HepG2 (cell line): ENCODE measurements around the gene ADAMTS17. TPM values are rescaled to one million over a fixed set of nuclear protein-coding genes. Genes with fewer than 3 reads are reported as not detected.
A peak's percentile ranks its signal among the peaks of the same experiment; 100 is the strongest.

Experiments
- ATRX ChIP-seq: sonication (generic); formaldehyde crosslinking; IDR thresholded peaks from 2 replicates; pipeline ENCODE4 v1.4.0; 2020; ENCODE audit warnings: missing genetic modification reagents, borderline replicate concordance
- ETV5 ChIP-seq: IDR thresholded peaks from 2 replicates; pipeline ENCODE4 v1.6.1; 2018; ENCODE audit warnings: missing biosample characterization, missing genetic modification reagents, inconsistent platforms, borderline replicate concordance
- KMT2A ChIP-seq: sonication (generic); formaldehyde crosslinking; IDR thresholded peaks from 2 replicates; pipeline ENCODE4 v1.4.0; 2020; ENCODE audit warnings: missing genetic modification reagents
- NFE2L1 ChIP-seq: sonication (generic); formaldehyde crosslinking; IDR thresholded peaks from 2 replicates; pipeline ENCODE4 v1.4.0; 2020; ENCODE audit warnings: missing genetic modification reagents, mild to moderate bottlenecking, borderline replicate concordance
- NRL ChIP-seq: sonication (generic); formaldehyde crosslinking; IDR thresholded peaks from 2 replicates; pipeline ENCODE4 v1.5.0; 2020; ENCODE audit warnings: missing genetic modification reagents, mild to moderate bottlenecking, moderate library complexity, borderline replicate concordance
- RFXAP ChIP-seq: sonication (generic); formaldehyde crosslinking; IDR thresholded peaks from 2 replicates; pipeline ENCODE4 v1.4.0; 2020; ENCODE audit warnings: missing genetic modification reagents, borderline replicate concordance
- SRSF9 ChIP-seq: fragments of 200-400 bp; formaldehyde crosslinking; IDR thresholded peaks from 2 replicates; pipeline ENCODE4 v1.6.1; 2018; ENCODE audit warnings: borderline replicate concordance, mild to moderate bottlenecking, low read depth, low read length; ENCODE audit not compliant: insufficient read depth, poor library complexity, severe bottlenecking
- ZNF292 ChIP-seq: sonication (generic); formaldehyde crosslinking; IDR thresholded peaks from 2 replicates; pipeline ENCODE4 v1.8.1; 2022; ENCODE audit warnings: mild to moderate bottlenecking, low read depth, missing genetic modification reagents, borderline replicate concordance
- polyA plus RNA-seq, 8 experiments: library from polyadenylated mRNA; depleted of rRNA in 3 of 8; stranded (reverse) in 7 of 8; unstranded in 1 of 8; fragments of >200 nt; fragmentation: Illumina TruSeq in 4 of 8; extraction: Trizol in 4 of 8; gene quantifications; 2 replicates each; pipeline versions ENCODE4 v1.2.1 to v1.2.3, GENCODE V29; 2011 to 2016; ENCODE audit warnings: low read depth in 4 of 8, missing spikeins in 1 of 8, mixed read lengths in 1 of 8; ENCODE audit not compliant: insufficient read depth in 1 of 8
- total RNA-seq, 5 experiments: library from RNA; depleted of rRNA; stranded (reverse); fragments of >200 nt; fragmentation: Illumina TruSeq; extraction: Trizol; gene quantifications; 2 replicates each; pipeline ENCODE4 v1.2.3, GENCODE V29; 2016; ENCODE audit warnings: low read depth in 1 of 5
- TF ChIP-seq, protein P1 (sequence below): sonication (generic); formaldehyde crosslinking; IDR thresholded peaks from 2 replicates; pipeline ENCODE4 v1.5.0; 2020; ENCODE audit warnings: mild to moderate bottlenecking, missing genetic modification reagents
- TF ChIP-seq, protein P2 (sequence below): sonication (generic); formaldehyde crosslinking; IDR thresholded peaks from 2 replicates; pipeline ENCODE4 v1.4.0; 2020; ENCODE audit warnings: mild to moderate bottlenecking, missing genetic modification reagents, borderline replicate concordance
- TF ChIP-seq, protein P3 (sequence below): sonication (generic); formaldehyde crosslinking; IDR thresholded peaks from 2 replicates; pipeline ENCODE4 v1.5.1; 2020; ENCODE audit warnings: mild to moderate bottlenecking, missing genetic modification reagents, borderline replicate concordance
- TF ChIP-seq, protein P4 (sequence below): IDR thresholded peaks from 2 replicates; pipeline ENCODE4 v1.6.1; 2016; ENCODE audit warnings: missing compliant biosample characterization, missing genetic modification reagents, borderline replicate concordance
- TF ChIP-seq, protein P5 (sequence below): IDR thresholded peaks from 2 replicates; pipeline ENCODE4 v1.6.1; 2016; ENCODE audit warnings: missing biosample characterization, missing genetic modification reagents, low read depth

The ADAMTS17 gene
- total and polyA plus RNA-seq, 2 of the 13 experiments (the other 11 are each of a cell fraction or from before 2014, with no cell fraction given): 0.02 to 0.04 TPM

DNA sequence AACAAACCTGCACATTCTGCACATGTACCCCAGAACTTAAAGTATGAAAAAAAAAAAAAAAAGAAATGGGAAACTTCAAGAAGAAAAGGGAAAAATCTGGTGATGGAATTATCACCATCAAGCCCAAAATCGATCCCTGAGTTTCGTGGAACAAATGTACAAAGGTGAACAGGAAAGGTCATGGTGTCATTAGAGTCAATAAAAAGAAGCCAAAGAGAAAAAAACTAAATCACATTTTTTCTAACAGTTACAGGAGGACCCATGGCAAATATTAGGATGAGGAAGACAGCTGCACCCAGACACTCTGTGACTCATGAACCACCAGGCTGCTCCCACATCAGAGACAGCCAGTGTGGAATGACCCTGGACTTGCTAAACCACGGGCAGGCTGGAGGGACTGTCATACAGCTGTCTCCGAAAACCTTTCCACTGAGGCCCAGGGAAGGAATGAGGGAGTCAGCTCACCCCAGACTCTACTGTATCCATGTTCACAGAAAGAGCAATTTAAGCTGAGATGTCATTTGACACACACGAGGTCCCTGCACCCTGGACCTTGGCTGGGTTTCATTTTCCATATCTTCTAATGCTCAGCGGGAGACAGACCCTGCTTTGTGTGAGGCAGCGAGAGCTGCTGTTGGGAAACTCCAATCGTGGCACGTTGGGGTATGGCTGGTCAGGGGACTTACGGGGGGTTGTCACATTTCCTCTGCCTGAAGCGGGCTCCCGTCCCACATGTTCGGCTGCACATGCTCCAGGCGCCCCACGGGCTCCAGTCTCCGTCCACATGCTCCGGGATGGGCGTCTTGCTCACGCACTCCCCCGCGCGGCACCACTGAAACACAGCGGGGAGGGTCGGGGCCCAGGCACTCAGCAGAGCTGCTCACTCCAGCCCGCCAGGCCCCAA lies 210.2 kb downstream of the ADAMTS17 start (continued):
- TF ChIP-seq, protein P1, sequence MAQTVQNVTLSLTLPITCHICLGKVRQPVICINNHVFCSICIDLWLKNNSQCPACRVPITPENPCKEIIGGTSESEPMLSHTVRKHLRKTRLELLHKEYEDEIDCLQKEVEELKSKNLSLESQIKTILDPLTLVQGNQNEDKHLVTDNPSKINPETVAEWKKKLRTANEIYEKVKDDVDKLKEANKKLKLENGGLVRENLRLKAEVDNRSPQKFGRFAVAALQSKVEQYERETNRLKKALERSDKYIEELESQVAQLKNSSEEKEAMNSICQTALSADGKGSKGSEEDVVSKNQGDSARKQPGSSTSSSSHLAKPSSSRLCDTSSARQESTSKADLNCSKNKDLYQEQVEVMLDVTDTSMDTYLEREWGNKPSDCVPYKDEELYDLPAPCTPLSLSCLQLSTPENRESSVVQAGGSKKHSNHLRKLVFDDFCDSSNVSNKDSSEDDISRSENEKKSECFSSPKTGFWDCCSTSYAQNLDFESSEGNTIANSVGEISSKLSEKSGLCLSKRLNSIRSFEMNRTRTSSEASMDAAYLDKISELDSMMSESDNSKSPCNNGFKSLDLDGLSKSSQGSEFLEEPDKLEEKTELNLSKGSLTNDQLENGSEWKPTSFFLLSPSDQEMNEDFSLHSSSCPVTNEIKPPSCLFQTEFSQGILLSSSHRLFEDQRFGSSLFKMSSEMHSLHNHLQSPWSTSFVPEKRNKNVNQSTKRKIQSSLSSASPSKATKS (CRISPR knock-in tag): no peak
- TF ChIP-seq NFE2L1: no peak
- TF ChIP-seq, protein P2, sequence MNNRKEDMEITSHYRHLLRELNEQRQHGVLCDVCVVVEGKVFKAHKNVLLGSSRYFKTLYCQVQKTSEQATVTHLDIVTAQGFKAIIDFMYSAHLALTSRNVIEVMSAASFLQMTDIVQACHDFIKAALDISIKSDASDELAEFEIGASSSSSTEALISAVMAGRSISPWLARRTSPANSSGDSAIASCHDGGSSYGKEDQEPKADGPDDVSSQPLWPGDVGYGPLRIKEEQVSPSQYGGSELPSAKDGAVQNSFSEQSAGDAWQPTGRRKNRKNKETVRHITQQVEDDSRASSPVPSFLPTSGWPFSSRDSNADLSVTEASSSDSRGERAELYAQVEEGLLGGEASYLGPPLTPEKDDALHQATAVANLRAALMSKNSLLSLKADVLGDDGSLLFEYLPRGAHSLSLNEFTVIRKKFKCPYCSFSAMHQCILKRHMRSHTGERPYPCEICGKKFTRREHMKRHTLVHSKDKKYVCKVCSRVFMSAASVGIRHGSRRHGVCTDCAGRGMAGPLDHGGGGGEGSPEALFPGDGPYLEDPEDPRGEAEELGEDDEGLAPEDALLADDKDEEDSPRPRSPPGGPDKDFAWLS (CRISPR knock-in tag): no peak
- no peak for TF ChIP-seq KMT2A
- peak; percentile 93 for TF ChIP-seq NRL (CRISPR knock-in tag)
- no peak for TF ChIP-seq SRSF9
- TF ChIP-seq, protein P3, sequence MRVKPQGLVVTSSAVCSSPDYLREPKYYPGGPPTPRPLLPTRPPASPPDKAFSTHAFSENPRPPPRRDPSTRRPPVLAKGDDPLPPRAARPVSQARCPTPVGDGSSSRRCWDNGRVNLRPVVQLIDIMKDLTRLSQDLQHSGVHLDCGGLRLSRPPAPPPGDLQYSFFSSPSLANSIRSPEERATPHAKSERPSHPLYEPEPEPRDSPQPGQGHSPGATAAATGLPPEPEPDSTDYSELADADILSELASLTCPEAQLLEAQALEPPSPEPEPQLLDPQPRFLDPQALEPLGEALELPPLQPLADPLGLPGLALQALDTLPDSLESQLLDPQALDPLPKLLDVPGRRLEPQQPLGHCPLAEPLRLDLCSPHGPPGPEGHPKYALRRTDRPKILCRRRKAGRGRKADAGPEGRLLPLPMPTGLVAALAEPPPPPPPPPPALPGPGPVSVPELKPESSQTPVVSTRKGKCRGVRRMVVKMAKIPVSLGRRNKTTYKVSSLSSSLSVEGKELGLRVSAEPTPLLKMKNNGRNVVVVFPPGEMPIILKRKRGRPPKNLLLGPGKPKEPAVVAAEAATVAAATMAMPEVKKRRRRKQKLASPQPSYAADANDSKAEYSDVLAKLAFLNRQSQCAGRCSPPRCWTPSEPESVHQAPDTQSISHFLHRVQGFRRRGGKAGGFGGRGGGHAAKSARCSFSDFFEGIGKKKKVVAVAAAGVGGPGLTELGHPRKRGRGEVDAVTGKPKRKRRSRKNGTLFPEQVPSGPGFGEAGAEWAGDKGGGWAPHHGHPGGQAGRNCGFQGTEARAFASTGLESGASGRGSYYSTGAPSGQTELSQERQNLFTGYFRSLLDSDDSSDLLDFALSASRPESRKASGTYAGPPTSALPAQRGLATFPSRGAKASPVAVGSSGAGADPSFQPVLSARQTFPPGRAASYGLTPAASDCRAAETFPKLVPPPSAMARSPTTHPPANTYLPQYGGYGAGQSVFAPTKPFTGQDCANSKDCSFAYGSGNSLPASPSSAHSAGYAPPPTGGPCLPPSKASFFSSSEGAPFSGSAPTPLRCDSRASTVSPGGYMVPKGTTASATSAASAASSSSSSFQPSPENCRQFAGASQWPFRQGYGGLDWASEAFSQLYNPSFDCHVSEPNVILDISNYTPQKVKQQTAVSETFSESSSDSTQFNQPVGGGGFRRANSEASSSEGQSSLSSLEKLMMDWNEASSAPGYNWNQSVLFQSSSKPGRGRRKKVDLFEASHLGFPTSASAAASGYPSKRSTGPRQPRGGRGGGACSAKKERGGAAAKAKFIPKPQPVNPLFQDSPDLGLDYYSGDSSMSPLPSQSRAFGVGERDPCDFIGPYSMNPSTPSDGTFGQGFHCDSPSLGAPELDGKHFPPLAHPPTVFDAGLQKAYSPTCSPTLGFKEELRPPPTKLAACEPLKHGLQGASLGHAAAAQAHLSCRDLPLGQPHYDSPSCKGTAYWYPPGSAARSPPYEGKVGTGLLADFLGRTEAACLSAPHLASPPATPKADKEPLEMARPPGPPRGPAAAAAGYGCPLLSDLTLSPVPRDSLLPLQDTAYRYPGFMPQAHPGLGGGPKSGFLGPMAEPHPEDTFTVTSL (CRISPR knock-in tag): 0 out of 2 replicates have a peak, but pooled peaks have one; percentile 32
- no peak for TF ChIP-seq ATRX
- TF ChIP-seq, protein P4, sequence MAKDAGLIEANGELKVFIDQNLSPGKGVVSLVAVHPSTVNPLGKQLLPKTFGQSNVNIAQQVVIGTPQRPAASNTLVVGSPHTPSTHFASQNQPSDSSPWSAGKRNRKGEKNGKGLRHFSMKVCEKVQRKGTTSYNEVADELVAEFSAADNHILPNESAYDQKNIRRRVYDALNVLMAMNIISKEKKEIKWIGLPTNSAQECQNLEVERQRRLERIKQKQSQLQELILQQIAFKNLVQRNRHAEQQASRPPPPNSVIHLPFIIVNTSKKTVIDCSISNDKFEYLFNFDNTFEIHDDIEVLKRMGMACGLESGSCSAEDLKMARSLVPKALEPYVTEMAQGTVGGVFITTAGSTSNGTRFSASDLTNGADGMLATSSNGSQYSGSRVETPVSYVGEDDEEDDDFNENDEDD: peak; percentile 87
- TF ChIP-seq ZNF292 (CRISPR knock-in tag): peak; percentile 41; the same call in 1 of the 2 replicates
- TF ChIP-seq RFXAP: peak; percentile 69; the same call in 1 of the 2 replicates
- TF ChIP-seq, protein P5, sequence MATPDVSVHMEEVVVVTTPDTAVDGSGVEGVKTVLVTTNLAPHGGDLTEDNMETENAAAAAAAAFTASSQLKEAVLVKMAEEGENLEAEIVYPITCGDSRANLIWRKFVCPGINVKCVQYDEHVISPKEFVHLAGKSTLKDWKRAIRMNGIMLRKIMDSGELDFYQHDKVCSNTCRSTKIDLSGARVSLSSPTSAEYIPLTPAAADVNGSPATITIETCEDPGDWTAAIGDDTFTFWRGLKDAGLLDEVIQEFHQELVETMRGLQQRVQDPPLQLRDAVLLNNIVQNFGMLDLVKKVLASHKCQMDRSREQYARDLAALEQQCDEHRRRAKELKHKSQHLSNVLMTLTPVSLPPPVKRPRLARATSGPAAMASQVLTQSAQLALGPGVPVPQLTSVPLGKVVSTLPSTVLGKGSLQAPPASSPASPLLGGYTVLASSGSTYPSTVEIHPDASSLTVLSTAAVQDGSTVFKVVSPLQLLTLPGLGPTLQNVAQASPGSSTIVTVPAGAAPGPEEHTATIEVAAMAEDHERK: no peak
- TF ChIP-seq ETV5 (CRISPR knock-in tag): peak; percentile 52; the same call in 1 of the 2 replicates
